NCI-H1417 treated with DMSO at 0.1 percent for 48 hours (cell line): ENCODE measurements around the gene MLIP.

Experiments used
- DNase-seq: peaks from one replicate; lab custom pipeline; 2025; lab: John Stamatoyannopoulos, UW

The MLIP gene

GRCh38 chr6:54098450-54099044 lies 12.7 kb upstream of the MLIP start:
- no peak for DNase-seq

- no peak for DNase-seq
Observed at GRCh38 chr6:54099225-54099624, 12.0 kb upstream of the MLIP start.

GRCh38 chr6:54100411-54101006 lies 10.7 kb upstream of the MLIP start:
- no peak for DNase-seq

GRCh38 chr6:54102238-54102637 lies 9.0 kb upstream of the MLIP start:
- DNase-seq, result no peak

- no peak for DNase-seq
Observed at GRCh38 chr6:54103497-54103896, 7.7 kb upstream of the MLIP start.

- no peak for DNase-seq
Observed at GRCh38 chr6:54106727-54107126, 4.5 kb upstream of the MLIP start.

- no peak for DNase-seq
Observed at GRCh38 chr6:54107470-54108090, 3.7 kb upstream of the MLIP start.

- no peak for DNase-seq
Observed at GRCh38 chr6:54108271-54108670, 3.0 kb upstream of the MLIP start.

GRCh38 chr6:54109586-54109985 lies 1.7 kb upstream of the MLIP start:
- no peak for DNase-seq

- DNase-seq, result no peak
Observed at GRCh38 chr6:54112151-54112650, 958 bp downstream of the MLIP start.

GRCh38 chr6:54114991-54115390 lies 3.7 kb downstream of the MLIP start:
- no peak for DNase-seq

GRCh38 chr6:54115966-54116365 lies 4.7 kb downstream of the MLIP start:
- no peak for DNase-seq

- DNase-seq, result no peak
Observed at GRCh38 chr6:54118117-54118516, 6.9 kb downstream of the MLIP start.

GRCh38 chr6:54125493-54125892 lies 14.2 kb downstream of the MLIP start:
- DNase-seq, result no peak

- DNase-seq, result no peak
Observed at GRCh38 chr6:54130179-54130578, 18.9 kb downstream of the MLIP start.

- DNase-seq, result no peak
Observed at GRCh38 chr6:54132587-54132986, 21.3 kb downstream of the MLIP start.

- no peak for DNase-seq
Observed at GRCh38 chr6:54133186-54133585, 21.9 kb downstream of the MLIP start.

- DNase-seq, result no peak
Observed at GRCh38 chr6:54134935-54135334, 23.7 kb downstream of the MLIP start.

- DNase-seq, result no peak
Observed at GRCh38 chr6:54135665-54136369, 24.6 kb downstream of the MLIP start.

- DNase-seq, result no peak
Observed at GRCh38 chr6:54138795-54139194, 27.6 kb downstream of the MLIP start.

- no peak for DNase-seq
Observed at GRCh38 chr6:54140811-54141210, 29.6 kb downstream of the MLIP start.

GRCh38 chr6:54142889-54143519 lies 31.8 kb downstream of the MLIP start:
- no peak for DNase-seq
